ENCODE measurements around the gene ZFP36L1. TPM values are rescaled to one million over a fixed set of nuclear protein-coding genes. Genes with fewer than 3 reads are reported as not detected.

The ZFP36L1 gene
- total and polyA plus RNA-seq, 2 of the 13 experiments (the other 11 are each of a cell fraction or from before 2014, with no cell fraction given) = 7.4 to 10.2 TPM

DNA sequence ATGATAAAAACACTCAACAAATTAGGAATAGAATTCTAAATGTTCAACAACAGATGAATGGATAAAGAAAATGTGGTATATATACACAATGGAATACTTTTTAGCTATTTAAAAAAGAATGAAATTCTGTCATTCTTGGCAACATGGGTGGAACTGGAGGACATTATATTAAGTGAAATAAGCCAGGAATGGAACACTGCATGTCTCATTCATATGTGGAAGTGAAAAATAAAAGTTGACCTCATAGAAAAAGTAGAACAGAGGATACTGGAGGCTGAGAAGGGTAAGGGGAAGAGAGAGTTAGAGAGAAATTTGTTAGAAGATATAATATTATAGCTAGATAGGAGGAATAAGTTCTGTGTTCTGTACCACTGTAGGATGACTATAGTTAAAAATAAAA, 35.8 kb upstream of the ZFP36L1 start:
- Histone ChIP-seq H3K36me3 (replicated peaks in 1 of 2; ENCODE audit: control insufficient read depth in 1 of 2, insufficient read depth in 2 of 2, low read length in 2 of 2) (no peaks in the 10 kb centered on the region), H3K79me2 (ENCODE audit: insufficient read depth, low read length) (no peaks in the 10 kb centered on the region), H3K27ac (ENCODE audit: extremely low read length, insufficient read depth, low read length) (no peak overlapping the region), H2AFZ (ENCODE audit: low read length) (no peak overlapping the region), H3K4me2 (ENCODE audit: low read depth, low read length) (no peak overlapping the region), H3K4me3 (replicated peaks in 1 of 3; ENCODE audit: insufficient read depth in 1 of 3, low read depth in 2 of 3, low read length in 3 of 3) (no peak overlapping the region), H3K4me1 (ENCODE audit: insufficient read depth, low read length) (peaks cover 29% of the 10 kb centered on the region), H4K20me1 (ENCODE audit: insufficient read depth, low read length) (no peaks in the 10 kb centered on the region), H3K9me3 (ENCODE audit: low read length) (no peaks in the 10 kb centered on the region), H3K27me3 (ENCODE audit: control insufficient read depth in 1 of 2, insufficient read depth in 2 of 2, low read length in 2 of 2) (no peaks in the 10 kb centered on the region), H3K9ac (ENCODE audit: insufficient read depth, low read depth, low read length) (no peak overlapping the region)
- no peak for TF ChIP-seq AGO1 (IDR thresholded peaks at IDR 0.05; ENCODE audit: low read depth, low read length, poor library complexity, severe bottlenecking)
- DNase-seq (ENCODE audit: low spot score) = no peak
- ATAC-seq = no peak
- intact Hi-C loops (cut with micrococcal nuclease; ENCODE audit: unreplicated experiment) = no loop called here
- in situ Hi-C loops (cut with HindIII; ENCODE audit: extremely low pct_ligation_motif_present, low pct_unique_long_range_greater_than_20kb) = no loop called here
- no peak for FAIRE-seq
- ChIA-PET POLR2A (interaction anchor here (1.1 kb wide), 1 partner anchor 9 kb away, joined by 3 read pairs; no protein-coding TSS in a partner anchor), CTCF (ENCODE audit: low intra/inter-chr PET ratio, low total read pairs) (no interaction called here)
- no TSS peak for BruUV-seq (replicated peaks)

DNA sequence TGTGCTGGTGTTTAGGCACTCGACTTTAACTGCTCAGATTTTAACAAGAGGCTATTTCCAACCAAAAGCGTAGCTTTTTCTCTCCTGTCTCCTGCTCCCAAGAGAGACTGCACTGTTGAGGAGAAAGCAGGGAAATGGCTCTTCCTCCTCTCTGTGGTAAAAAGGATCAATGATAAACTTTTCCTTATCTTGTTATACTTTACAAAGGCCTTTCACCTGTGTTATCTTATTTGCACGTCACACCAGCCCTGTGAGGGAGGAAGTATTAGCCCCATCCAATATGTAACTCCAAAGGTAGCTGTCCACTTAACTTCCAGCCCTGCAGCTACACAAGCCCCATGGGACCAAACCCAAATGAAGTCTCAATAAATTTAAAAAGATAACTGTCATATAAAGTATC, 32.9 kb upstream of the ZFP36L1 start:
- Histone ChIP-seq H4K20me1 (ENCODE audit: insufficient read depth, low read length) (no peaks in the 10 kb centered on the region), H3K36me3 (replicated peaks in 1 of 2; ENCODE audit: control insufficient read depth in 1 of 2, insufficient read depth in 2 of 2, low read length in 2 of 2) (no peaks in the 10 kb centered on the region), H3K4me3 (replicated peaks in 1 of 3; ENCODE audit: insufficient read depth in 1 of 3, low read depth in 2 of 3, low read length in 3 of 3) (peak overlapping the region in 2 of 3 experiments; percentile 31 to 67; a peak in 1 of 6 replicates), H3K9me3 (ENCODE audit: low read length) (no peaks in the 10 kb centered on the region), H3K79me2 (ENCODE audit: insufficient read depth, low read length) (no peaks in the 10 kb centered on the region), H3K4me2 (ENCODE audit: low read depth, low read length) (peak overlapping the region; percentile 88), H3K27me3 (ENCODE audit: control insufficient read depth in 1 of 2, insufficient read depth in 2 of 2, low read length in 2 of 2) (no peaks in the 10 kb centered on the region), H2AFZ (ENCODE audit: low read length) (peak overlapping the region; percentile 54), H3K27ac (ENCODE audit: extremely low read length, insufficient read depth, low read length) (peak overlapping the region; percentile 32), H3K9ac (ENCODE audit: insufficient read depth, low read depth, low read length) (peak overlapping the region; percentile 13; the same call in 1 of the 2 replicates), H3K4me1 (ENCODE audit: insufficient read depth, low read length) (peaks cover 59% of the 10 kb centered on the region)
- in situ Hi-C loops (cut with HindIII; ENCODE audit: extremely low pct_ligation_motif_present, low pct_unique_long_range_greater_than_20kb) (no loop called here), intact Hi-C loops (cut with micrococcal nuclease; ENCODE audit: unreplicated experiment) (no loop called here)
- DNase-seq (ENCODE audit: low spot score) (no peak), ATAC-seq (no peak), FAIRE-seq (no peak)
- no TSS peak for BruUV-seq (replicated peaks)
- ChIA-PET POLR2A (interaction anchor here (1.0 to 4.7 kb wide), 8 partner anchors 10 to 1225 kb away, joined by 3 to 57 read pairs (median 8); partner anchors contain the start of genes EXD2, PIGH, ZFP36L1 and ZFYVE26), CTCF (ENCODE audit: low intra/inter-chr PET ratio, low total read pairs) (no interaction called here)
- WGBS (ENCODE audit: low lambda C conversion rate) = 31% methylated on average over 3 of the region's 3 CpGs
- no peak for TF ChIP-seq GABPA (IDR thresholded peaks at IDR 0.05; ENCODE audit: low read depth, low read length)
- TF ChIP-seq GABPA (CRISPR knock-in tag; IDR thresholded peaks at IDR 0.05; ENCODE audit: low read depth) = no peak
- no peak for TF ChIP-seq KDM2A (CRISPR knock-in tag; IDR thresholded peaks at IDR 0.05; ENCODE audit: borderline replicate concordance, low read depth)
- no peak for TF ChIP-seq ZNF672 (CRISPR knock-in tag; IDR thresholded peaks at IDR 0.05)
- no peak for TF ChIP-seq GMEB2 (CRISPR knock-in tag; IDR thresholded peaks at IDR 0.05; ENCODE audit: low read depth)
- no peak for TF ChIP-seq CREB1 (IDR thresholded peaks at IDR 0.05)
- TF ChIP-seq CREB1 (CRISPR knock-in tag; IDR thresholded peaks at IDR 0.05) = peak; percentile 53; the same call in 1 of the 2 replicates
- 0 out of 2 replicates have a peak, but pooled peaks have one; percentile 3 for TF ChIP-seq CREM (IDR thresholded peaks at IDR 0.05)
- no peak for TF ChIP-seq CREM (CRISPR knock-in tag; IDR thresholded peaks at IDR 0.05)
- no peak for TF ChIP-seq BRD4 (CRISPR knock-in tag; IDR thresholded peaks at IDR 0.05)
- TF ChIP-seq, protein P1, sequence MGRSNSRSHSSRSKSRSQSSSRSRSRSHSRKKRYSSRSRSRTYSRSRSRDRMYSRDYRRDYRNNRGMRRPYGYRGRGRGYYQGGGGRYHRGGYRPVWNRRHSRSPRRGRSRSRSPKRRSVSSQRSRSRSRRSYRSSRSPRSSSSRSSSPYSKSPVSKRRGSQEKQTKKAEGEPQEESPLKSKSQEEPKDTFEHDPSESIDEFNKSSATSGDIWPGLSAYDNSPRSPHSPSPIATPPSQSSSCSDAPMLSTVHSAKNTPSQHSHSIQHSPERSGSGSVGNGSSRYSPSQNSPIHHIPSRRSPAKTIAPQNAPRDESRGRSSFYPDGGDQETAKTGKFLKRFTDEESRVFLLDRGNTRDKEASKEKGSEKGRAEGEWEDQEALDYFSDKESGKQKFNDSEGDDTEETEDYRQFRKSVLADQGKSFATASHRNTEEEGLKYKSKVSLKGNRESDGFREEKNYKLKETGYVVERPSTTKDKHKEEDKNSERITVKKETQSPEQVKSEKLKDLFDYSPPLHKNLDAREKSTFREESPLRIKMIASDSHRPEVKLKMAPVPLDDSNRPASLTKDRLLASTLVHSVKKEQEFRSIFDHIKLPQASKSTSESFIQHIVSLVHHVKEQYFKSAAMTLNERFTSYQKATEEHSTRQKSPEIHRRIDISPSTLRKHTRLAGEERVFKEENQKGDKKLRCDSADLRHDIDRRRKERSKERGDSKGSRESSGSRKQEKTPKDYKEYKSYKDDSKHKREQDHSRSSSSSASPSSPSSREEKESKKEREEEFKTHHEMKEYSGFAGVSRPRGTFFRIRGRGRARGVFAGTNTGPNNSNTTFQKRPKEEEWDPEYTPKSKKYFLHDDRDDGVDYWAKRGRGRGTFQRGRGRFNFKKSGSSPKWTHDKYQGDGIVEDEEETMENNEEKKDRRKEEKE (IDR thresholded peaks at IDR 0.05) = no peak
- TF ChIP-seq NAIF1 (CRISPR knock-in tag; IDR thresholded peaks at IDR 0.05; ENCODE audit: borderline replicate concordance) = no peak
- TF ChIP-seq ZNF569 (CRISPR knock-in tag; IDR thresholded peaks at IDR 0.05; ENCODE audit: borderline replicate concordance) = no peak
- TF ChIP-seq POLR2AphosphoS5 (IDR thresholded peaks at IDR 0.05; ENCODE audit: low read depth, low read length) = peak; percentile 20; the same call in 1 of the 2 replicates
- no peak for TF ChIP-seq CHD2 (IDR thresholded peaks at IDR 0.05; ENCODE audit: low read depth, low read length)
- no peak for TF ChIP-seq RBAK (CRISPR knock-in tag; IDR thresholded peaks at IDR 0.05)

All from HepG2 (cell line).